Osteocyte (in vitro differentiated cells): Measurements from ENCODE around the gene STX1A. TPM values are rescaled to one million over a fixed set of nuclear protein-coding genes. Genes with fewer than 3 reads are reported as not detected.
"Not testable (repeated sequence)": the region's sequence is repeated elsewhere in the genome, so short reads cannot be mapped to it uniquely, and the experiment has no call there.

Experiments
- DNase-seq: peaks from one replicate; pipeline ENCODE4 v3.0.0; 2021; ENCODE audit warnings: mixed read lengths; ENCODE audit not compliant: unreplicated experiment; ENCODE audit errors: extremely low spot score
- H3K27ac Mint-ChIP-seq: one replicate; pipeline ENCODE4 v1.8.0; 2021; ENCODE audit warnings: mild to moderate bottlenecking, mixed read lengths; ENCODE audit not compliant: unreplicated experiment
- H3K27me3 Mint-ChIP-seq: one replicate; pipeline ENCODE4 v1.8.0; 2021; ENCODE audit warnings: mixed read lengths; ENCODE audit not compliant: unreplicated experiment
- H3K36me3 Mint-ChIP-seq: one replicate; pipeline ENCODE4 v1.8.0; 2021; ENCODE audit warnings: mixed read lengths; ENCODE audit not compliant: unreplicated experiment
- H3K4me1 Mint-ChIP-seq: one replicate; pipeline ENCODE4 v1.8.0; 2021; ENCODE audit warnings: mixed read lengths; ENCODE audit not compliant: unreplicated experiment
- H3K4me3 Mint-ChIP-seq: one replicate; pipeline ENCODE4 v1.8.0; 2021; ENCODE audit warnings: mild to moderate bottlenecking, moderate library complexity, mixed read lengths; ENCODE audit not compliant: unreplicated experiment
- H3K9me3 Mint-ChIP-seq: one replicate; pipeline ENCODE4 v1.8.0; 2021; ENCODE audit warnings: mixed read lengths; ENCODE audit not compliant: unreplicated experiment
- CTCF ChIP-seq: fragments of 200-600 bp; sonication (generic); IDR thresholded peaks from 2 replicates; pipeline ENCODE4 v1.5.0; 2021; ENCODE audit warnings: antibody characterized with exemption, mild to moderate bottlenecking, moderate library complexity
- total RNA-seq: library from RNA; stranded (reverse); gene quantifications from 2 replicates; pipeline ENCODE4 v1.2.1, GENCODE V29; 2021

Gene STX1A
- total RNA-seq, 1 donor from 2014 or later = 24.0 TPM

- TF ChIP-seq CTCF = no peak
- H3K27ac Mint-ChIP-seq = peak overlapping the region; percentile 43
- no peak for DNase-seq
- H3K4me3 Mint-ChIP-seq = peak overlapping the region; percentile 81
- H3K4me1 Mint-ChIP-seq = peaks cover 12% of the 10 kb centered on the region
- peaks cover under 1% of the 10 kb centered on the region for H3K9me3 Mint-ChIP-seq
- H3K36me3 Mint-ChIP-seq = peaks cover 5% of the 10 kb centered on the region
- H3K27me3 Mint-ChIP-seq = peaks cover 13% of the 10 kb centered on the region
Observed at GRCh38 chr7:73668103-73668885, 51.2 kb downstream of the STX1A start.

- peak; percentile 98 for DNase-seq
- Mint-ChIP-seq H3K4me1 (peaks cover 12% of the 10 kb centered on the region), H3K4me3 (peak within 1 kb of the TSS; percentile 81), H3K27ac (peak within 1 kb of the TSS; percentile 43), H3K36me3 (peaks cover 5% of the 10 kb centered on the region), H3K9me3 (peaks cover 5% of the 10 kb centered on the region), H3K27me3 (peaks cover 17% of the 10 kb centered on the region)
- TF ChIP-seq CTCF = peak; percentile 85
Observed at GRCh38 chr7:73667344-73668102, 51.9 kb downstream of the STX1A start, which contains the start of gene VPS37D. Gene VPS37D (plus strand): TSS chr7:73667831. CDS start chr7:73667959, 128 bp downstream.

DNA sequence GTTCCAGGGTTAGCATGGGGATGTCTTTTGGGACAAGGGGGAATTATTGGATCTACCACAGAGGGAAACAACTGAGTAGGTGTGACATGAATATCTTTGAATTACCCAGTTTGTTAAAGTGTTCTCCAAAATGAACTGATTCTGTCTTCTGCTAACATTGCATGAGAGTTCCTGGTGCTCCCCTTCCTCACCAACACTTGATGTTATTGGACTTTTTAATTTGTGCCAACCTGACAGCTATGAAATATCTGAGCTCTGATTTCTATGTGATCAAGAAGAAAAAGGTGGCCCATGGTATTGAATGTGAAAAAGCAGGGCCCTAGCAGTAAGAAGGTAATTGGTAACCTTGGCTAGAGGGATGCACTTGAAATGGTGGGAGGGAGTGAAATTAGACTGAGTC, 56.4 kb downstream of the STX1A start:
- Mint-ChIP-seq H3K4me3 (no peak overlapping the region), H3K27ac (no peak overlapping the region), H3K9me3 (peaks cover 5% of the 10 kb centered on the region), H3K4me1 (peaks cover 5% of the 10 kb centered on the region), H3K36me3 (no peaks in the 10 kb centered on the region), H3K27me3 (peaks cover 25% of the 10 kb centered on the region)
- no peak for DNase-seq
- TF ChIP-seq CTCF = no peak

- not testable (repeated sequence) for H3K4me3 Mint-ChIP-seq, H3K4me1 Mint-ChIP-seq, DNase-seq, H3K27ac Mint-ChIP-seq, H3K36me3 Mint-ChIP-seq, H3K9me3 Mint-ChIP-seq
- peaks cover 22% of the 10 kb centered on the region for H3K27me3 Mint-ChIP-seq
Observed at GRCh38 chr7:73660594-73660993, 58.9 kb downstream of the STX1A start.

DNA sequence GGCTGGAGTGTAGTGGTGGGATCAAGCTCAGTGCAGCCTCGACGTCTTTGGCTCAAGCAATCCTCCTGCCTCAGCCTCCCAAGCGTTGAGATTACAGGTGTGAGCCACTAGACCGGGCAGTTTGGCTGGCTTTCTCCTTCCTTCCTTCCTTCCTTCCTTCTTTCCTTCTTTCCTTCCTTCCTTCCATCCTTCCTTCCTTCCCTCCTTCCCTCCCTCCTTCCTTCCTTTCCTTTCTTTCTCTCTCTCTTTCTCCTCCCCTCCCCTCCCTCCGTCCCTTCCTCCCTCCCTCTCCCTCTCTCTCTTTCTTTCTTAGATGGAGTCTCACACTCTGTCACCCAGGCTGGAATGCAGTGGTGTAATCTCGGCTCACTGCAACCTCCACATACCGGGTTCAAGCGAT, 59.5 kb downstream of the STX1A start:
- no peaks in the 10 kb centered on the region for H3K36me3 Mint-ChIP-seq
- DNase-seq = no peak
- no peak overlapping the region for H3K27ac Mint-ChIP-seq
- H3K9me3 Mint-ChIP-seq = peaks cover 5% of the 10 kb centered on the region
- no peak overlapping the region for H3K4me3 Mint-ChIP-seq
- H3K4me1 Mint-ChIP-seq = no peaks in the 10 kb centered on the region
- no peak for TF ChIP-seq CTCF
- peaks cover 26% of the 10 kb centered on the region for H3K27me3 Mint-ChIP-seq

DNA sequence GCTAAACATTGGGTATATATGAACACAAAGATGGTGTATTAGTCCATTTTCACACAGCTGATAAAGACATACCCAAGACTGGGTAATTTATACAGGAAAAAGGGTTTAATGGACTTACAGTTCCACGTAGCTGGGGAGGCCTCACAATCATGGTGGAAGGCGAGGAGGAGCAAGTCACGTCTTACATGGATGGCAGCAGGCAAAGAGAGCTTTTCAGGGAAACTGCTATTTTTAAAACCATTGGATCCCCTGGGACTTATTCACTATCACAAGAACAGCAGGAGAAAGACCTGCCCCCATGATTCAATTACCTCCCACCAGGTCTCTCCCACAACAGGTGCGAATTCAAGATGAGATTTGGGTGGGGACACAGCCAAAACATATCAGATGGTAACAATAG, 64.2 kb downstream of the STX1A start:
- not testable (repeated sequence) for DNase-seq, H3K4me1 Mint-ChIP-seq, H3K36me3 Mint-ChIP-seq, H3K9me3 Mint-ChIP-seq, H3K27ac Mint-ChIP-seq, H3K4me3 Mint-ChIP-seq
- H3K27me3 Mint-ChIP-seq = peaks cover 23% of the 10 kb centered on the region
